Fibroblast of pulmonary artery (primary cell): Measurements from ENCODE around the gene CHAF1A.

ENCODE experiments used
- DNase-seq: peaks from one replicate; pipeline ENCODE4 v3.0.0-alpha.2; 2010; ENCODE audit warnings: low read depth
- H3K4me3 ChIP-seq: replicated peaks from 2 replicates; pipeline ENCODE4 v1.5.1; 2011; ENCODE audit warnings: low read depth, mild to moderate bottlenecking, control low read depth, low read length, moderate library complexity
- TF ChIP-seq, protein P1 (sequence below): IDR thresholded peaks from 2 replicates; pipeline ENCODE4 v1.5.1; 2011; ENCODE audit warnings: mild to moderate bottlenecking, control low read depth, low read length, inconsistent platforms; ENCODE audit errors: missing control alignments

Gene CHAF1A

DNA sequence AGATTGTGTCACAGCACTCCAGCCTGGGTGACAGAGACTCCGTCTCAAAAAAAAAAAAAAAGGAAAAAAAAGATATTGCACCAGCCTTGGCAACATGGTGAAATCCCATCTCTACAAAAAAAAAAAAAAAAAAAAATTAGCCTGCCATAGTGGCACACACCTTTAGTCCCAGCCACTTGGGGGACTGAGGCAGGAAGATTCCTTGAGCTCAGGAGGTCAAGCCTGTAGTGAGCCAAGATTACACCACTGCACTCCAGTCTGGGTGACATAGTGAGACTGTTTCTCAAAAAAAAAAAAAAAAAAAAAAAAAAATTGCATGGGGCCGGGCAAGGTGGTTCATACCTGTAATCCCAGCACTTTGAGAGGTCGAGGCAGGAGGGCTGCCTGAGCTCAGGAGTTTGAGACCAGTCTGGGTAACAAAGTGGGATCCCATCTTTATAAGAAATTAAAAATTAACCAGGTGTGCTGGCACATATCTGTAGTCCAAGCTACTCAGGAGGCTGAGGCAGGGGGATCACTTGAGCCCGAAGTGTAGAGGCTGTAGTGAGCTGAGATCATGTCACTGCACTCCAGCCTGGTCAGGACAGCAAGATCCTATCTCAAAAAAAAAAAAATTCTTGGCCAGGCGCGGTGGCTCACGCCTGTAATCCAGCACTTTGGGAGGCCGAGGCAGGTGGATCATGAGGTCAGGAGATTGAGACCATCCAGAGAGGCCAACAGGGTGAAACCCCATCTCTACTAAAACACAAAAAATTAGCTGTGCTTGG is 62.6 kb downstream of the CHAF1A start:
- no peak overlapping the region for H3K4me3 ChIP-seq
- no peak for DNase-seq
- TF ChIP-seq, protein P1, sequence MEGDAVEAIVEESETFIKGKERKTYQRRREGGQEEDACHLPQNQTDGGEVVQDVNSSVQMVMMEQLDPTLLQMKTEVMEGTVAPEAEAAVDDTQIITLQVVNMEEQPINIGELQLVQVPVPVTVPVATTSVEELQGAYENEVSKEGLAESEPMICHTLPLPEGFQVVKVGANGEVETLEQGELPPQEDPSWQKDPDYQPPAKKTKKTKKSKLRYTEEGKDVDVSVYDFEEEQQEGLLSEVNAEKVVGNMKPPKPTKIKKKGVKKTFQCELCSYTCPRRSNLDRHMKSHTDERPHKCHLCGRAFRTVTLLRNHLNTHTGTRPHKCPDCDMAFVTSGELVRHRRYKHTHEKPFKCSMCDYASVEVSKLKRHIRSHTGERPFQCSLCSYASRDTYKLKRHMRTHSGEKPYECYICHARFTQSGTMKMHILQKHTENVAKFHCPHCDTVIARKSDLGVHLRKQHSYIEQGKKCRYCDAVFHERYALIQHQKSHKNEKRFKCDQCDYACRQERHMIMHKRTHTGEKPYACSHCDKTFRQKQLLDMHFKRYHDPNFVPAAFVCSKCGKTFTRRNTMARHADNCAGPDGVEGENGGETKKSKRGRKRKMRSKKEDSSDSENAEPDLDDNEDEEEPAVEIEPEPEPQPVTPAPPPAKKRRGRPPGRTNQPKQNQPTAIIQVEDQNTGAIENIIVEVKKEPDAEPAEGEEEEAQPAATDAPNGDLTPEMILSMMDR: no peak

DNA sequence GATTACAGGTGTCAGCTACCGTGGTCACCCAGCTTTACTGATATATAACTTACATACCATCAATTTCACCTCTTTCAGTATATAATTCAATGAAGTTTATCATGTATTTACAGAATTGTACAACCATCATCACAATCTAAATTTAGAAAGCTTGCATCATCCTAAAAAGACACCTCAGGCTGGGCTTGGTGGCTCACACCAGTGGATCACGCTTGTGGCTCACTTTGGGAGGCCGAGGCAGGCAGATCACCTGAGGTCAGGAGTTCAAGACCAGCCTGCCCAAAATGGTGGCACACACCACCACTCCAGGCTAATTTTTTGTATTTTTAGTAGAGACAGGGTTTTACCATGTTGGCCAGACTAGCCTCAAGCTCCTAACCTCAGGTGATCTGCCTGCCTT is 65.4 kb downstream of the CHAF1A start:
- DNase-seq: no peak
- TF ChIP-seq, protein P1: no peak
- no peak overlapping the region for H3K4me3 ChIP-seq

DNA sequence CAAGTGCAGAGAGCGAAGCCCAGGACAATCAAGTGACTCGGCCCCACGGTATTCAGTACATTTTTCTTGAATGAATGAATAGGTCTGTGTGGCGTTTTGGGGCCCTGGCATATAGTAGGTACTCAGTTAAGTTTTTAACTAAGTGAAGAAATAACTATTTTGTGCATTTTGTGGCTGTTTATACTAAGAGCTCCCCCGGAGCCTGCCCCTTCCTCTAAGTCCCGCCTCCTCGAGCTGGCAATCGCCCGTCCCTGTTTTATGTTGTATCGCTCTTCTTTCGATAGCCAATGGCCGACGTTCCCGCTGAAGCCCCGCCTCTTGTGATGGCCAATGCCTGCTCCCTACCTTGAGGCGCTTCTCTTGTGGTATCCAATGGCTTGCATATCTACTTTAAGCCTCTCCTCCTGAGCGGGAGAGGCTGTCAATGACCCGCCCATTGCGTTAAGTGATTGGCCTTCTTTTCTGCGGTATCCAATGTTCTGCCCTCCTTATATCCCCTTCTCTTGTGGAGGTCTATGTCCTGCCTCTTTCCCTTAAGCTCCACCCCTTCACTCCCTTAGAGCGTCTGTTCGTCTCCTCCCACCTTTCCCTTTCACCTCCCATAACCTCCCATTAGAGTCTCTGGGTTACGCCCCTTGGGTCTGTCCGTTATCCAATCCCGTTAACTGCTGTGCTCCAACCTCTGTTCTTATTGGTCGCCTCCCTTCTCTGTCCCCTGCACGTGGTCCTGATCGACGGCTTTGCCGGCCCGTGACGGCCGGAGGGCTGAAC is 69.1 kb downstream of the CHAF1A start:
- H3K4me3 ChIP-seq: peak overlapping the region; percentile 69
- TF ChIP-seq, protein P1: no peak
- DNase-seq: peak; percentile 100

DNA sequence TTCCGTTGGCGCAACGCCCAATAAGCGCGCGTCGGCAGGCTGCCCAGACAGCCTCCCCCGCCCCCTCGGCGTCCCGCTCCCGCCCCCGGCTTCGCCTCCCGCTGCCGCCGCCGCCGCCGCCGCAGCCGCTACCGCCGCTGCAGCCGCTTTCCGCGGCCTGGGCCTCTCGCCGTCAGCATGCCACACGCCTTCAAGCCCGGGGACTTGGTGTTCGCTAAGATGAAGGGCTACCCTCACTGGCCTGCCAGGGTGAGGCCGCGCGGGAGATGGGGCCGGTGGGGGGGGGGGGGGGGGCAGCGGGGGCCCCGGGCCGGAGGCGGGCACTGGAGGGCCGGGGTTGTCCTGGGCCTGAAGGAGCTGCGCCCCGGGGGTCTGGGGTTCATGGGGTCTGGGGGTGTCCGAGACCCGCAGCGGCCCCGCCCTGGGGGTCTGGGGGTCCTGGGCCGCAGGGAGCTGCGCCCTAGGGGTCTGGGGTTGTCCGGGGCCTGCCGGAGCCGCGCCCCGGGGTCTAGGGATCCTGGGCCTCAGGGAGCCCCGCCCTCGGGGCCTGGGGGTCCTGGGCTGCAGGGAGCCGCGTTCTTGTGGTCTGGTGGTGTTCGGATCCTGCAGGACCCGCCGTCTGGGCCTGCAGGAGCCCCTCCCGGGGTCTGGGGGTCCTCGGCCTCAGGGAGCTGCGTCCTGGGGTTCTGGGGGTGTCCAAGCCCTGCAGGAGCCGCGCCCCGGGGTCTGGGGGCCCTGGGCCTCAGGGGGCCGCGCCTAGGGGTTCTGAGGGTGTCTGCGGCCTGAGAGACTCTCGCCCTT is 69.9 kb downstream of the CHAF1A start, which contains the start of gene HDGFL2:
Gene HDGFL2 (plus strand): TSS at position 124 of the 801 bp plus-strand sequence. CDS start 54 bp downstream, at position 178.
- TF ChIP-seq, protein P1: no peak
- H3K4me3 ChIP-seq: peak within 1 kb of the TSS; percentile 83
- DNase-seq: no peak

DNA sequence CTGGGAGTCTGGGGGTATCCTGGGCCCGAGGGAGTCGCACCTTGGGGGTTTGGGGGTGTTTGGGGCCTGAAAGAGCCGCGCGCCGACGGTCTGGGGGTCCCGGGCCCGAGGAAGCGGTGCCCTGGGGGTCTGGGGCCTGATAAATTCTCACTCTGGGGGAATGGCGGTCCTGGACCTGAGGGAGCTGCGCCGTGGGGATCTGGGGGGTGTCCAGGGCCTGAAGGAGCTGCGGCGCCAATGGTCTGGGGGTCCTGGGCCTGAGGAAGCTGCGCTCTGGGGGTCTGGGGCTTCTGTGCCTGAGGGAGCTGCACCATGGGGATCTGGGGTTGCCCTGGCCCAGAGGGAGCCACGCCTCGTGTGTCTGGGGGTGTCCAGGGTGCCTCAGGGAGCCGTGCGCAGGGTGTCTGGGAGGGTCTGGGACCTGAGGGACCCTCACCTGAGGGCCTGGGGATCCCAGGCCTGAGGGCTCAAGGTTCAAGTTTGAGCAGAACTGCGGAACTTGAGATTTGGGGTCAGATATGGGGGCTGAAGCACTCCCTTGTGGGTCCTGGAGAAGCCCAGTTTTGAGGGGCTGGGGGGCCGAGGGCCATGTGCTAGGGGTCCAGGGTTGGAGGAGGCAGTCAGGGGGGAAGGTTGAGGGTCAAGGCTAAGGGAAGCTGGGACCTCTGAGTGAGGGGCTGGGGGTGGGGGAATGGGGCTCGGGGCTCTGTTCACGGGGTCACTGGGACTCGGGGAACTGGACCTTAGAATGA is 70.7 kb downstream of the CHAF1A start:
- peak overlapping the region; percentile 83 for H3K4me3 ChIP-seq
- DNase-seq: no peak

More for the DNA sequence above, 70.7 kb downstream of the CHAF1A start:
- TF ChIP-seq, protein P1: no peak
